ENCODE measurements around the gene TUBA3D.

GRCh38 chr2:131519466-131519865 lies 43.5 kb downstream of the TUBA3D start:
- TF ChIP-seq CTCF (IDR thresholded peaks at IDR 0.05; ENCODE audit: poor library complexity) (no peak), EZH2phosphoT487 (IDR thresholded peaks at IDR 0.05; ENCODE audit: low read depth, severe bottlenecking, unreplicated experiment) (no peak)
